Keratinocyte (primary cell): ENCODE data around the gene SAMD10. TPM values are rescaled to one million over a fixed set of nuclear protein-coding genes. Genes with fewer than 3 reads are reported as not detected.

Source experiments
- DNase-seq: peaks from one replicate; pipeline ENCODE4 v3.0.0-alpha.2; 2011; ENCODE audit warnings: low read depth, missing footprints, low spot score
- FAIRE-seq: peaks from 2 replicates; lab custom pipeline; 2011; peaks lifted over from hg19 to GRCh38; lab: Jason Lieb, UNC
- H2AFZ ChIP-seq: 2 replicates; pipeline ENCODE4 v1.6.0; 2012; ENCODE audit warnings: low read length, control low read depth, inconsistent platforms; ENCODE audit not compliant: control insufficient read depth
- H3K27ac ChIP-seq: 2 replicates; pipeline ENCODE4 v1.5.1; 2011; ENCODE audit warnings: low read length; ENCODE audit not compliant: control insufficient read depth, insufficient read depth
- H3K27me3 ChIP-seq: 3 replicates; pipeline ENCODE4 v1.6.0; 2011; ENCODE audit warnings: low read length; ENCODE audit not compliant: control insufficient read depth, insufficient read depth; ENCODE audit errors: extremely low read depth
- H3K36me3 ChIP-seq, 2 experiments: 2 replicates in 1 of 2; 3 replicates in 1 of 2; pipeline ENCODE4 v1.5.1; 2011; ENCODE audit warnings: low read length in 2 of 2, mild to moderate bottlenecking in 1 of 2; ENCODE audit not compliant: control insufficient read depth in 2 of 2, insufficient read depth in 2 of 2; ENCODE audit errors: extremely low read depth in 1 of 2
- H3K4me1 ChIP-seq: 3 replicates; pipeline ENCODE4 v1.5.1; 2011; ENCODE audit warnings: low read length; ENCODE audit not compliant: control insufficient read depth, insufficient read depth; ENCODE audit errors: extremely low read depth
- H3K4me2 ChIP-seq: 3 replicates; pipeline ENCODE4 v1.6.0; 2011; ENCODE audit warnings: low read depth, low read length; ENCODE audit not compliant: control insufficient read depth, insufficient read depth; ENCODE audit errors: extremely low read depth
- H3K4me3 ChIP-seq, 3 experiments: fragments of 200-600 bp in 1 of 3; sonication (generic) in 1 of 3; 2 replicates in 2 of 3; 3 replicates in 1 of 3; pipeline ENCODE4 v1.5.1; 2011 to 2016; ENCODE audit warnings: low read length in 3 of 3, mild to moderate bottlenecking in 3 of 3, control low read depth in 2 of 3, inconsistent platforms in 1 of 3, low read depth in 1 of 3, mixed read lengths in 1 of 3, mixed run types in 1 of 3, moderate library complexity in 1 of 3; ENCODE audit not compliant: control insufficient read depth in 2 of 3, insufficient read depth in 2 of 3; ENCODE audit errors: extremely low read depth in 1 of 3
- H3K79me2 ChIP-seq: 2 replicates; pipeline ENCODE4 v1.6.0; 2012; ENCODE audit warnings: low read length; ENCODE audit not compliant: control insufficient read depth, insufficient read depth
- H3K9ac ChIP-seq: 3 replicates; pipeline ENCODE4 v1.6.0; 2011; ENCODE audit warnings: low read length; ENCODE audit not compliant: control insufficient read depth, insufficient read depth; ENCODE audit errors: extremely low read depth
- H3K9me1 ChIP-seq: 3 replicates; pipeline ENCODE4 v1.6.0; 2011; ENCODE audit warnings: low read length; ENCODE audit not compliant: control insufficient read depth, insufficient read depth; ENCODE audit errors: extremely low read depth
- H3K9me3 ChIP-seq: 2 replicates; pipeline ENCODE4 v1.5.1; 2012; ENCODE audit warnings: low read depth, low read length; ENCODE audit not compliant: control insufficient read depth
- H4K20me1 ChIP-seq: 3 replicates; pipeline ENCODE4 v1.6.0; 2011; ENCODE audit warnings: low read length; ENCODE audit not compliant: control insufficient read depth, insufficient read depth; ENCODE audit errors: extremely low read depth
- CTCF ChIP-seq, 3 experiments: IDR thresholded peaks in 1 of 3; conservative IDR thresholded peaks in 1 of 3; optimal IDR thresholded peaks in 1 of 3; 2 replicates in 2 of 3; 3 replicates in 1 of 3; pipeline versions ENCODE3 to v1.5.1; 2011; ENCODE audit warnings: low read length in 3 of 3, mild to moderate bottlenecking in 3 of 3, moderate library complexity in 2 of 3, control low read depth in 1 of 3, inconsistent platforms in 1 of 3; ENCODE audit not compliant: insufficient read depth in 2 of 3; ENCODE audit errors: extremely low read depth in 1 of 3
- EZH2 ChIP-seq: IDR thresholded peaks from one replicate; pipeline ENCODE4 v1.6.1; 2012; ENCODE audit warnings: inconsistent platforms, mild to moderate bottlenecking, low read length, moderate library complexity
- dilution Hi-C: fragments of 300-500 bp; cut with MboI; formaldehyde crosslinking; loops from one replicate; pipeline ENCODE4 v1.7.0; 2020; ENCODE audit warnings: low sequenced_read_pairs; ENCODE audit not compliant: extremely low pct_ligation_motif_present
- polyA plus RNA-seq, 5 experiments: library from polyadenylated mRNA; depleted of rRNA in 3 of 5; stranded (reverse) in 3 of 5; stranded (forward) in 1 of 5; unstranded in 1 of 5; fragments of >200 nt; gene quantifications; 1 replicate in 1 of 5; 2 replicates in 3 of 5; 3 replicates in 1 of 5; pipeline versions ENCODE4 v1.2.1 to v1.2.3, GENCODE V29; 2011 to 2012; ENCODE audit warnings: missing spikeins in 2 of 5, low read depth in 1 of 5, low replicate concordance in 1 of 5
- small RNA-seq, 3 experiments: library from RNA; depleted of rRNA; stranded (forward); fragments of <200 nt; gene quantifications; one replicate each; pipeline ENCODE3, GENCODE V24; 2012; ENCODE audit warnings: low read depth in 3 of 3, low replicate concordance in 1 of 3; ENCODE audit not compliant: insufficient read length in 3 of 3

The SAMD10 gene
- polyA plus RNA-seq, 1 donor (not counting 4 experiments of a cell fraction or from before 2014, with no cell fraction given), result 0.45 TPM

DNA sequence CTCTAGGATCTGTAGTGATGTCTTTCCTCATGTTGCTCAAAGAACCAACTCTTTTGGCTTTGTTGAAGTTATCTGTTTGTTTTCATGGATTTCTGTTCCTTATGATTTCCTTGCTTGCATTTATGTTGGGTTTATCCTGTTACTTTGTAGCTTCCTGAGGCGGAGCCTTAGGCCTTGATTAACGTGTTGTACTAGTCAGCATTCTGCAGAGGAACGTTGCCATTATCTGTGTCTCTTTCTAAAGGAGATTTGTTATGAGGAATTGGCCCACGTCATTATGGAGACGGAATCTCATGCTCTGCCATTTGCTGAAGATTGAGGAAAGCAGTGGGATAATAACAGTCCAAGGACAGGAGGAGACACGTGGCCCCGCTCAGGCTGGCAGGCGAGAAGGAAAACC, 53.1 kb downstream of the SAMD10 start:
- Histone ChIP-seq H3K9me3 (no peaks in the 10 kb centered on the region), H3K4me2 (no peak overlapping the region), H3K4me1 (no peaks in the 10 kb centered on the region), H3K27ac (no peak overlapping the region), H3K9me1 (no peaks in the 10 kb centered on the region), H3K9ac (no peak overlapping the region), H3K79me2 (peaks cover 71% of the 10 kb centered on the region), H4K20me1 (peaks cover 10% of the 10 kb centered on the region), H2AFZ (no peak overlapping the region), H3K36me3 (peaks cover 35 to 42% of the 10 kb centered on the region in 2 experiments), H3K27me3 (no peaks in the 10 kb centered on the region), H3K4me3 (no peak overlapping the region)
- FAIRE-seq (no peak), DNase-seq (no peak)
- dilution Hi-C loops, result no loop called here
- TF ChIP-seq CTCF (optimal IDR thresholded peaks at IDR 0.05 in 1 of 3, IDR thresholded peaks at IDR 0.05 in 1 of 3, conservative IDR thresholded peaks at IDR 0.05 in 1 of 3; ENCODE audit: extremely low read depth in 1 of 3, insufficient read depth in 2 of 3, low read length in 3 of 3) (no peak), EZH2 (no peak)

DNA sequence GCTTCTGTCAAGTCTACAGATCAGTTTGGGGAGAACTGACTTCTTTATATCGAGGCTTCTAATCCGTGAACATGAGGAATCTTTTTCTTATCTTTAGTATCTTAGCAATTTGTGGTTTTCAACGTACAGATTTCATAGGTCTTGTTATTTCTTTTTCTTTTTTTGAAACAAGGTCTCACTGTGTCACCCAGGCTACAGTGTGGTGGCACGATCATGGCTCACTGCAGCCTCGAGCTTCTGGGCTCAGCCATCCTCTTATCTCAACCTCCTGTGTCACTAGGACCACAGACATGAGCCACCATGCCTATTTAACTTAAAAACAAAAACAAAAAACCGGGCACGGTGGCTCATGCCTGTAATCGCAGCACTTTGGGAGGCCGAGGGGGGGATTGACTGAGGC, 55.2 kb downstream of the SAMD10 start:
- no peak overlapping the region for H3K9ac ChIP-seq
- FAIRE-seq (no peak), DNase-seq (no peak)
- no peak overlapping the region for H2AFZ ChIP-seq
- no peak overlapping the region for H3K4me2 ChIP-seq
- peaks cover 72% of the 10 kb centered on the region for H3K79me2 ChIP-seq
- H4K20me1 ChIP-seq, result peaks cover 10% of the 10 kb centered on the region
- H3K4me3 ChIP-seq, result no peak overlapping the region
- TF ChIP-seq CTCF (optimal IDR thresholded peaks at IDR 0.05 in 1 of 3, IDR thresholded peaks at IDR 0.05 in 1 of 3, conservative IDR thresholded peaks at IDR 0.05 in 1 of 3; ENCODE audit: extremely low read depth in 1 of 3, insufficient read depth in 2 of 3, low read length in 3 of 3) (no peak), EZH2 (no peak)
- peaks cover 19 to 28% of the 10 kb centered on the region in 2 experiments for H3K36me3 ChIP-seq
- no peaks in the 10 kb centered on the region for H3K9me1 ChIP-seq
- H3K27ac ChIP-seq, result no peak overlapping the region
- H3K4me1 ChIP-seq, result no peaks in the 10 kb centered on the region
- no peaks in the 10 kb centered on the region for H3K9me3 ChIP-seq
- no peaks in the 10 kb centered on the region for H3K27me3 ChIP-seq
- dilution Hi-C loops, result no loop called here

Small RNAs within 50 kb of the gene (small RNA-seq; reads per million reads assigned to genes)
- gene MIR647, result 0 reads per million in 3 experiments

Other genes starting within 250 kb of the SAMD10 start
- 0.60 to 3.5 TPM (median 0.75 TPM) in 3 replicates for gene LIME1, start 243.0 kb downstream of the SAMD10 start, polyA plus RNA-seq
- 18.3 to 33.6 TPM (median 23.5 TPM) in 3 replicates for gene SLC2A4RG, start 239.9 kb downstream of the SAMD10 start, polyA plus RNA-seq
- 0.12 to 0.18 TPM (median 0.13 TPM) in 3 replicates for gene ZBTB46, start 148.4 kb downstream of the SAMD10 start, polyA plus RNA-seq
- gene ABHD16B, start 118.1 kb downstream of the SAMD10 start, polyA plus RNA-seq, result not detected in 3 replicates
- 177 to 208 TPM (median 200 TPM) in 3 replicates for gene TPD52L2, start 114.4 kb downstream of the SAMD10 start, polyA plus RNA-seq
- gene DNAJC5, start 84.5 kb downstream of the SAMD10 start, polyA plus RNA-seq, result 43.7 to 62.0 TPM (median 59.0 TPM) in 3 replicates
- 24.1 to 42.2 TPM (median 28.7 TPM) in 3 replicates for gene UCKL1, start 23.2 kb downstream of the SAMD10 start, polyA plus RNA-seq
- 2.4 to 4.4 TPM (median 3.8 TPM) in 3 replicates for gene ZNF512B, start 9.7 kb downstream of the SAMD10 start, polyA plus RNA-seq
- gene PRPF6, start 1.5 kb upstream of the SAMD10 start, polyA plus RNA-seq, result 24.5 to 32.8 TPM (median 30.5 TPM) in 3 replicates
- gene C20orf204, start 56.5 kb upstream of the SAMD10 start, polyA plus RNA-seq, result 0.06 to 0.08 TPM (median 0.06 TPM) in 3 replicates
- not detected in 3 replicates for gene SOX18, start 70.0 kb upstream of the SAMD10 start, polyA plus RNA-seq
- gene TCEA2, start 83.6 kb upstream of the SAMD10 start, polyA plus RNA-seq, result 8.4 to 13.1 TPM (median 9.1 TPM) in 3 replicates
- gene RGS19, start 99.9 kb upstream of the SAMD10 start, polyA plus RNA-seq, result 11.6 to 17.4 TPM (median 11.8 TPM) in 3 replicates
- gene OPRL1, start 100.4 kb upstream of the SAMD10 start, polyA plus RNA-seq, result 0.25 to 0.54 TPM (median 0.32 TPM) in 3 replicates
- not detected in 3 replicates for gene LKAAEAR1, start 104.8 kb upstream of the SAMD10 start, polyA plus RNA-seq
- gene NPBWR2, start 127.9 kb upstream of the SAMD10 start, polyA plus RNA-seq, result not detected in 3 replicates
- gene MYT1, start 184.8 kb upstream of the SAMD10 start, polyA plus RNA-seq, result not detected in 3 replicates